H1 (cell line): ENCODE results near the gene CHST11.

Source experiments
- EZH2 ChIP-seq: fragments of 200-600 bp; sonication (generic); IDR thresholded peaks from 2 replicates; pipeline ENCODE4 v1.7.1; 2012; ENCODE audit warnings: low read depth, mild to moderate bottlenecking, moderate library complexity, low read length, inconsistent platforms; ENCODE audit not compliant: severe bottlenecking
- TF ChIP-seq, protein P1 (sequence below), 3 experiments: IDR thresholded peaks; 1 replicate in 2 of 3; 2 replicates in 1 of 3; pipeline versions ENCODE4 v1.5.1 to v1.6.1; 2011; ENCODE audit warnings: low read length in 3 of 3, mild to moderate bottlenecking in 3 of 3, inconsistent platforms in 2 of 3, low read depth in 1 of 3, moderate library complexity in 1 of 3; ENCODE audit not compliant: insufficient read depth in 1 of 3; ENCODE audit errors: control extremely low read depth in 1 of 3
- TF ChIP-seq, protein P2 (sequence below): IDR thresholded peaks from 2 replicates; pipeline ENCODE4 v1.6.1; 2011; ENCODE audit warnings: low read length, improper control_type of control experiment

DNA sequence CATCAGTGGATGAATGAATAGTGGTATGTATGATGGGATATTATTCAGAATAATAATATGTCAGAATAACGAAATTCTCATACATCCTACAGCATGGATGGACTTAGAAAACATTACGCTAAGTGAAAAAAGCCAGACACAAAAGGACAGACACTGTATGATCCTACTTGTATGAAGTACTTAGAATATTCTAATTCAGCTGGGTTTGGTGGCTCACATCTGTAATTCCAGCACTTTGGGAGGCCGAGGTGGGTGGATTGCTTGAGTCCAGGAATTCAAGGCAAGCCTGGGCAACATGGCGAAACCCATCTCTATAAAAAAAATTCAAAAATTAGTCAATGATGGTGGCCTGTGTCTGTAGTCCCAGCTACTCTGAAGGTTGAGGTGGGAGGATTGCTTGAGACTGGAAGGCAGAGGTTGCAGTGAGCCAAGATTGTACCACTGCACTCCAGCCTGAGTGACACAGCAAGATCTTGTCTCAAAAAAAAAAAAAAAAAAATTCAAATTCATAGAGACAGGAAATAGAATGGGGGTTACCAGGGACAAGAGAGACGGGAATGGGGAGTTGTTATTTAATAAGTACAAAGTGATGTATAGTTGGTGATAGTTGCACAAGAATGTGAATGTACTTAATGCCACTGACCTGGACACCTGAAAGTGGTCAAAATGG, 132.3 kb downstream of the CHST11 start:
- TF ChIP-seq, protein P1, sequence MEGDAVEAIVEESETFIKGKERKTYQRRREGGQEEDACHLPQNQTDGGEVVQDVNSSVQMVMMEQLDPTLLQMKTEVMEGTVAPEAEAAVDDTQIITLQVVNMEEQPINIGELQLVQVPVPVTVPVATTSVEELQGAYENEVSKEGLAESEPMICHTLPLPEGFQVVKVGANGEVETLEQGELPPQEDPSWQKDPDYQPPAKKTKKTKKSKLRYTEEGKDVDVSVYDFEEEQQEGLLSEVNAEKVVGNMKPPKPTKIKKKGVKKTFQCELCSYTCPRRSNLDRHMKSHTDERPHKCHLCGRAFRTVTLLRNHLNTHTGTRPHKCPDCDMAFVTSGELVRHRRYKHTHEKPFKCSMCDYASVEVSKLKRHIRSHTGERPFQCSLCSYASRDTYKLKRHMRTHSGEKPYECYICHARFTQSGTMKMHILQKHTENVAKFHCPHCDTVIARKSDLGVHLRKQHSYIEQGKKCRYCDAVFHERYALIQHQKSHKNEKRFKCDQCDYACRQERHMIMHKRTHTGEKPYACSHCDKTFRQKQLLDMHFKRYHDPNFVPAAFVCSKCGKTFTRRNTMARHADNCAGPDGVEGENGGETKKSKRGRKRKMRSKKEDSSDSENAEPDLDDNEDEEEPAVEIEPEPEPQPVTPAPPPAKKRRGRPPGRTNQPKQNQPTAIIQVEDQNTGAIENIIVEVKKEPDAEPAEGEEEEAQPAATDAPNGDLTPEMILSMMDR (IDR thresholded peaks at IDR 0.05; ENCODE audit: control extremely low read depth in 1 of 3, insufficient read depth in 1 of 3, low read depth in 1 of 3, low read length in 3 of 3) = no peak
- TF ChIP-seq, protein P2, sequence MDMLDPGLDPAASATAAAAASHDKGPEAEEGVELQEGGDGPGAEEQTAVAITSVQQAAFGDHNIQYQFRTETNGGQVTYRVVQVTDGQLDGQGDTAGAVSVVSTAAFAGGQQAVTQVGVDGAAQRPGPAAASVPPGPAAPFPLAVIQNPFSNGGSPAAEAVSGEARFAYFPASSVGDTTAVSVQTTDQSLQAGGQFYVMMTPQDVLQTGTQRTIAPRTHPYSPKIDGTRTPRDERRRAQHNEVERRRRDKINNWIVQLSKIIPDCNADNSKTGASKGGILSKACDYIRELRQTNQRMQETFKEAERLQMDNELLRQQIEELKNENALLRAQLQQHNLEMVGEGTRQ = no peak
- TF ChIP-seq EZH2 = no peak
